ENCODE data around the gene SLCO2A1.

The SLCO2A1 gene

DNA sequence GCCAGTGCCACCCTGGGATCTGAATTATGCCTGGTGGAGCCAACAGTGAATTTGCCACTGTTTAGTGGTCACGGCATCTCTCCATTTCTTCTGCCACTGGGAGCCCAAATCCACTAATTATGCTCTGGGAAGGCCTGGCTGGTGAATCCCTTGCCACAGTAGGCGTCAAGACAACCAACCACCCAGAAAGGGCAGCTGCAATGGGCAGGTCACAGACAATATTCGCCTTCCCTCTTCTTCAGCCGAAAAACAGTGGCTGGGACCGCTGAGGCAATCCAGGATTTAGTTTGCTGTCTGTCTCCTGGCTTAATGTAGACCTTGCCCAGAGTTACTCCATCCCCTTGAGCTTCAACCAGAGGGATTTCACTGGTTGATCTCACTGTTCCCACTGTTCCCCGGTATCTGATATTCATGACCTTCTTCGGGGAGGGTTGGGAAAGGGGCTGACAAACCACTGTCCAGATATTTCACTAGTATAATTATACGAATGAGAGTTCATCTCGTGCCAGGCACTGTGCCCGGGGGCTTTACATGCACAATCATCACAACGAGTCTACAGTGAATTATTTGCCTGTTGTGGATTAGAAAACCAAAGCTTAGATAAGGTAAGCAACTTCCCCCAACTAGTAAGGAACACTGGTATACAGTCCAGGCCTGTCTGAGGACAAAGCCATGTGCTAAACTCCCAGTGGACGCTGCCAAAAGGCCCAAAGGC is 84.2 kb downstream of the SLCO2A1 start:
- DNase-seq = no peak

GRCh38 chr3:133944641-133945380 is 84.9 kb downstream of the SLCO2A1 start:
- no peak for DNase-seq

DNA sequence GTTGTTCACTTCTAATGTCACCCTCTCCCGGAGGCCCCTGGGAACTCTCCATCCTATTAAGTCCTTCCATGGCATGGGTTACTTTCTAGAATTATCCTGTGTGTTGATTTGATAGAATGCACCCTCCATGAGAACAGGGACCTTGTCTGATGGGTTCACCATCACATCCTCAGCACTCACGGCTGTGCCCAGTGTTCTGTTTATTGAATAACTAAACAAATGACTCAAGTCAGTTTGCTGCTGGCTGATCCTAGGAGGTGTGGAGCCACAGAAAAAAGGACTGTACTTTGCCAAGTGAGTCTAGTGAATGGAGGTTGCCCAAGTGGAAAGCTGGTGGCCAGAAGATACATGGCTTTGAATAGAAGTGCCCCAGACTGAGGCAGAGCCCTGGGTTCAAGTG is 85.5 kb downstream of the SLCO2A1 start:
- no peak for DNase-seq

- DNase-seq = no peak
Measured at GRCh38 chr3:133943639-133944141, 86.0 kb downstream of the SLCO2A1 start.

DNA sequence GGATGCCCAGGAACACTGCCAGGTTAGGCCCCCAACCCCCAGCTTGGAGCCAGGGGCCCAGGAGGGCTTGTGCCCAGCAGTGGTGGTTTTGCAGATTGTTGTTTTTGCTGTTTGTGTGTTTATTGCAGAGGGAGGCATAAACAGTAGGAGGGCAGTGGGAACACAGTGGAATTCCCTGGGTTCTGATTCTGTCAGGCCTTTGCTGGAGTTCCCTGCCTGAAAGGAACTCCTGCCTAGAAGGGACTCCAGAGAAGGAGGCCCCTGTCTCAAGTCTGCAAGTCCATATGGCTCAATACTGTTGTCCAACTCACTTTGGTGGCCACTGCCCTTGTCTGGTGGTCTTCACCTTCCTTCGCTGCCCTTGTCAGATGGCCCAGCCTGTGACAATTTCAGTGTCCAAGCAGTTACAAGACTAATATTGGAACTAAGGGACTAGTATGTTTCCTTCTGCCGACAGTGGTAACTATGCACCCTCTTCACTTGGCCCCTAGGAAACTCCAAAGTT is 86.6 kb downstream of the SLCO2A1 start:
- no peak for DNase-seq

DNA sequence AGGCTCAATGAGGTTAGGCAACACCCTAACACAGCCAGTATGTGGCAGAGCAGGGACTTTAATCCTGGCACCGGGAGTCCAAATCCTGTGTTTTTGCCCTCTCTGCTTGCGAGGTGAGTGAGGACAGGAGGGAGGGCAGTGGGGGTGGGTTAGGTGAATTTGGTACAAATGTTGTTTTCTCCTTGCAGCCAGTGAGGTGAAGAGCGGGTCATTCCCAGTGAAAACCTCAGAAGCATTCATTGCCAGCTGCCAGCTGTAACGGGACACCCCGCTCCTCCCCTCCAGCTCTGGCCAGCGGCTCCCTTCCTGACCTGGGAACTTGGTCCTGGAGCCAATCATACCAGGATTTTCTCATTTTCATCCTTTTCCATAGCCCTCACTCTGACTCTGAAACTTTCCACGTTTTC is 88.3 kb downstream of the SLCO2A1 start:
- no peak for DNase-seq

- DNase-seq = no peak
Measured at GRCh38 chr3:133940536-133940935, 89.2 kb downstream of the SLCO2A1 start.

- DNase-seq = no peak
Measured at GRCh38 chr3:133939463-133939835, 90.3 kb downstream of the SLCO2A1 start.

GRCh38 chr3:133938770-133939462 is 90.8 kb downstream of the SLCO2A1 start:
- DNase-seq = no peak

- DNase-seq = no peak
Measured at GRCh38 chr3:133937756-133938601, 91.7 kb downstream of the SLCO2A1 start.

DNA sequence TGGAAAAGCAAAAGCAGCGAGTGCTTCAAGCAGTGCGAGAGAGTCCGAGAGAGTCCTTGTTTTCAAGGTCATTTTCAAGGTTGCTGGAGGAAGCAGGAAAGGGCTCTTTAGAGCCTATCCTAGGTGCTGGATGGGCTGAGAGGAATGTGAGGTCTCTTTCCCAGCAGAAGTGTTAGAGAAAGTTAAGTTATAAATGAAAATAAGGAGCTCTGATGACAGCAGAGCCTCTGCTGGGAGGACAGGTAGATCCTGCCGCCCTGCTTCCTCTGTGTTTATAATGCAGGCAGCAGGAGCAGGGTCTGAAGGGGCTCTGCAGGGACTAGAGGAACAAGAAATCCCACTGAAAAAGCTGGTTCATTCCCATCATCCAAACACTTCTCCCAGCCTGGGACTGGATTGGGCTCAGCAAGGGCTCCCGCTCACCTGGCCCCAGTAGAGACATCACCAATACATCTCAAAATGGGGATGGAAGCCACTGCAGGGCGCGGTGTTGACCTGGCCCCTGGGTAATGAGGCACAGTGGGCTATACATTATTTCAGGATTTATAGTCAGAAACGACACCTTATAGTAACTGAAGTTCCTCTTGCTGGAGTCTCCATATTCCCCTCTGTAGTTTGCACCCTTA is 92.6 kb downstream of the SLCO2A1 start:
- no peak for DNase-seq

DNA sequence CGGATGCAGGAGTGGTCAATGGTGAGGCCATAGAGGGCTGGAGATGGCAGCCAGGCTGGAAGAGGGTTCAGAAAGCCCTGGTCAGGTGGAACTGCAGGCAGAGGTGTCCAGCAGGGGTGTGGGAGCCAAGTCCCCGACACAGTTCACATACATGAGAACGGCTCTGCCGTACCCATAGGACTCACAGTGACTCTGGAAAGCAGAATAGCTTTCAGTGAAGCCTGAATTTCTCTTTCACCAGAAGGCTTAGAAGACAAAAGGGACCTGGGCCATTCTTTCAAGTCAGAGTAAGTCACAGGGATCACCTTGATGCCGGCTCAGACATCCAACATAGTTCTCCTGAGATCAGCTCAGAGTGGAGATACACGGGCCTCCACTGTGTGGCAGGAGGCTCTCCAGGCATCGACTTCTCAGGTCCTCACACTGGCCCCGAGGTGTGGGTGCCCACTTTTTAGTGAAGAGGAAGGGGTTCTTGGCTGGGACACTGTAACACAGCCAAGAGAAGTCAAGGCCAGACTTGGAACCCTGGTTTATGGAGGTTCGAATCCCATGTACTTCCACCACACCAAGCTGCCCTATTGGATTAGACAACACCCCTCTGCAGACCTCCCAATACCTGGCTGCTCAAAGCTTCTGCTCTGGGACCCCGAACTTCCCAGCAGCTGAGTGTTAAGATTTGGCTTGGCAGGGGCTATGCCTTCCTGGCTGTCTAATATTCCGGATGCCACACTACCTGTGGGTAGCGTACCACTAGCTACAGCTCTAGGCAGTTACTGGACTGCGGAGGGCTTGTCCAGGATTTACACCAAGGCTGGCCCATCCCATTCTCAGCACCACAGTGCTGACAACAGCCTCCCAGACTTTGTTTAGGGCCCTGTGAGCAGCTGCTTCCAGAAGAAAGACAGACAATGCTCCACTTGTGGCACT is 93.6 kb downstream of the SLCO2A1 start:
- no peak for DNase-seq

DNA sequence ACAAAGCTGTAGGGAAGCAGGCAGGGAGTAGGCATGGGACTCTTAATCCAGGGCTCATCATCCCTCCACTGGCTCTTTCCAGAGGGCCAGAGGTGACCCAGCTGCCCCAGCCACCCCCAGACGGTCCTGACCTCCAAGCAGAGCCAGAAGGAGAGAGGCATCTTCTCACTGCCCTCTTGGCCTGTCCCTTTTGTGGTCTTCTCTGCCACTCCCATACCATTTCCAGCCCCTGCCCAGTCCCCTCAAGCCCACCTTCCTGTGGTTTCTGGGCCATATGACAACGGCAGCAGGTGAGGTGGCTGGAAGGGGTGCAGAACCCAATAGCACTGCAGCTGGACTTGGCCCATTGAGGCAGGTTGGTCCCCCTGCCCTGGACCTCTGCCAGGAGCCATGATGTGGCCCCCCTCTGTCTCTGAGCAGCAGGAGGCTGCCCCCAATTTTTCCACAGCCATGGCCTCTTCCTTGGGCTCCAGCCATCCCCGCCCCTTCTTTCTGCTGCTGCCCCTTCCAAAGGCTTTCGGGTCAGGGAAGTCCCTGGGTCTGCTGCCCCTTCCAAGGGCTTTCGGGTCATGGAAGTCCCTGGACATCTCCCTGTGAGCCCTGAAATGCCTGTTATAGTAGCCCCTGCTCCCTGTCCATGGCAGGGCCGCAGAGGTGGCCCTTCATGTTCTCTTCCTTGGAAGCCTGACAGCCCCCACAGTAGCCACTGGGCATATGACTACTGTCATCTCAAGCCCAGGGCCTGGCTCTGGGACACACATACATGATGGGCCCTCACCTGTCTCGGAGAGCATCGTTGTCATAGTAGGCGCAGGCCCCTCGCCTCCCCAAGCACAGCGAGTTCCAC is 94.5 kb downstream of the SLCO2A1 start:
- DNase-seq = no peak

DNA sequence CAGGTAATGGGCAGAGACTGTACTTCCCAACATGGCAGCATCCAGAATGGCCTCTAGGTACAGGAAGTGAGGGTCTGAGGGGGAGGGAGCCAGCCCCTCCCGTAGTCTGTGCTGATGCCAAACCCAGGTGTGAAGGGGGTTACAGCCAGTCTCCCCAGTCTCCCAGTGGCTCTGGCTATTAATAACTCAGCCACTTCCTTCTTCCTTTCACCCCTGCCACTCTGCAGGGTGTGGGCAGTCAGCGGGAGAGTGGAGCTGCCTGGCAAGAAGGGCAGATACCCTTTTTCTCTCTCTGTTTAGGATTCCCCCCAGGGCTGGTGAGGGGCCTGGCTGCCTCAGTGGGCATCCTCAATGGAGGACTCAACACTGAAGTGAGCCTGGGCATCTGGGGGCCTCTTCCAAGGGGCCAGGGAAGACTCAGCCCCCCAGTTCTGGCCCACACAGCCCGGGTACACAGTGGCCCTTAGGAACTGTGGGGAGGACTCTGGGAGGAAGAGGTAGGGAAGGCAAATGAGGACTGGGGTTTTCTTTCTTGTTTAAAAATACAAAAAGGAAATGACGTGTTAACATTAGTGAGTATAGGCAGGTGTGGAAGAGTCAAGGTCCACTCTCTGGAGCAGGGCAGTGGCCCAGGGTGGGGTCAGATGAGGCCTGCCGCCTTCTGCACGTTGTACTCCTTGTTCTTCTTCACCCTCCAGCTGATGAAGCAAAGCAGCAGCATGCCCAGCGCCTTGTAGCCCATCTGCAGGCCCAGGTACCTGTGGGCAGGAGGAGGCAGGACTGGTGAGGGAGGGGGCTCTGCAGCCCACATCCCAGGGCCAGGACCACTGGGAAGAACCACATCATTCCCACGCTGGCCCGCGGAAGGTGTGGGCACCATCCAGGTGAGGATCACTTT is 95.4 kb downstream of the SLCO2A1 start:
- no peak for DNase-seq

GRCh38 chr3:133933097-133934024 is 96.4 kb downstream of the SLCO2A1 start:
- DNase-seq = no peak

- DNase-seq = no peak
Measured at GRCh38 chr3:133932009-133932408, 97.7 kb downstream of the SLCO2A1 start.

- DNase-seq = no peak
Measured at GRCh38 chr3:133931084-133931483, 98.6 kb downstream of the SLCO2A1 start.

Measured in DMS53 (cell line).